Stomach (tissue), 4 donors: ENCODE results near the gene MANSC1.

Experiments
- CTCF ChIP-seq, 7 experiments: fragments of 450-650 bp in 4 of 7; fragments of 200-600 bp in 3 of 7; sonication (generic) in 3 of 7; IDR thresholded peaks; one replicate each; pipeline ENCODE4 v1.5.1; 2016 to 2019; ENCODE audit warnings: antibody characterized with exemption in 7 of 7, control low read depth in 2 of 7, mild to moderate bottlenecking in 1 of 7
- POLR2AphosphoS5 ChIP-seq, 3 donors: sonication (generic); formaldehyde crosslinking; IDR thresholded peaks; one replicate each; pipeline ENCODE4 v1.6.1; 2016; ENCODE audit warnings: antibody characterized with exemption in 3 of 3

- TF ChIP-seq POLR2AphosphoS5 (IDR thresholded peaks at IDR 0.05), result no peak
- no peak for TF ChIP-seq CTCF (IDR thresholded peaks at IDR 0.05)
Observed at GRCh38 chr12:12367482-12367998, 17.5 kb upstream of the MANSC1 start.
